HG03045 (cell line): Measurements from ENCODE around the gene OAS2.

Experiments used
- ATAC-seq: cut with Tn5 transposase; IDR thresholded peaks from one replicate; pipeline ENCODE4 v1.9.1; 2021; ENCODE audit warnings: mild to moderate bottlenecking, moderate library complexity; ENCODE audit not compliant: unreplicated experiment

Gene OAS2

GRCh38 chr12:113007166-113007565, 28.8 kb downstream of the OAS2 start:
- no peak for ATAC-seq

- ATAC-seq, result no peak
Measured at GRCh38 chr12:113010701-113011100, 32.4 kb downstream of the OAS2 start.

DNA sequence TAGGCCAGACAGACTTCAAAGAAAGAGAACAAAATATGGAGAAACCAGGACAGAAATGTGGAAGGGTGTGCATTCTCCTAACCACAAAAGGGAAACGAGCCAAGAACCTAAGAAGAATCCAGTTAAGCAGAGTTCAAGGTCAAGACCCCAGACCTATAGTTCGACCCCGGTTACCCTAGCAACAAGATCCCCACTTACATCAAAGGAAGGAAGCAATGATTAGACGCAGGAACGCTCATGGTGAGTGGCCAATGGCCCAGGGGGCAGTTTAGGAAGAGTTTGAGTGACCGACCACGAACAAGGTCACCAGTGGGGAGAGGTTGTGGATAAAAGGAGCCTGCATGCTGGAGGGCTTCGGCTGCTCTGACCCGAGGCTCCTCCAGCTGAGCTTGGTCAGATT, 36.2 kb downstream of the OAS2 start:
- no peak for ATAC-seq

- ATAC-seq, result no peak
Measured at GRCh38 chr12:113016796-113017195, 38.5 kb downstream of the OAS2 start.

DNA sequence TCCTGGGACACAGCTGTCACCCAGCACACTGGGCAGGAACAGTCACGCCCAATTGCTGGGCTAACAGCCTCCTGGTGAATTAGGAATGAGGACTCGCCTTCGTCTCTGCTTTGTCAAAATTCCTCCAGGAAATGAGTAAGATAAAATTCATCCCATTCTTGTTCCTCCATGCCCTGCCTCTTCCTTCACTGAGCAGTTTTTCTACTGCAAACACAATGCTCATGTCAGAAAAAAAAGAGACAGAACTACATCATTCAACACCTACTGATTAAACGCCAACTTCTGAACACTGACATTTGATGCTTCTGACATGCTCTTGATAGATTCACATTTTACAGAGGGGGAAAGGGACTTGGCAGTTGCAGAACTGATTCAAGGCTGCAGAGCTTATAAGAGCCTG, 40.7 kb downstream of the OAS2 start:
- no peak for ATAC-seq

DNA sequence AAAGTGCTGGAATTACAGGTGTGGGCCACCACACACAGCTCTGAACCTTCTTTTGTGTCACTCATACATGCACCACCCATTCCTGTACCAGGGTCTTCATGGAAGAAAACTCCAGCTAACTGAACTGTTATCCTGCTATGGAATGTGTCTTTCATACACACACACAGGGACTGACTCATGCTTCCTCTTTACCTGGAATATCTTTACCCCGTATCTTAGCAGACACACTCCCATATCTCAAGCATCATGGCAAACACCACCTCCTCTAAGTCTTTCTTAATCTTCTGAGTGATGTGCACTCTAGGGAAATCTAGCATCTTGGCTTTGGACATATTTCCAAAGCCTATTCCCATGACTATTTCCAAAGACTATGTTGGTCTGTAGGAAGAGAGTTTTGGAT, 43.2 kb downstream of the OAS2 start:
- ATAC-seq, result no peak

- ATAC-seq, result no peak
Measured at GRCh38 chr12:113022563-113023297, 44.4 kb downstream of the OAS2 start.

DNA sequence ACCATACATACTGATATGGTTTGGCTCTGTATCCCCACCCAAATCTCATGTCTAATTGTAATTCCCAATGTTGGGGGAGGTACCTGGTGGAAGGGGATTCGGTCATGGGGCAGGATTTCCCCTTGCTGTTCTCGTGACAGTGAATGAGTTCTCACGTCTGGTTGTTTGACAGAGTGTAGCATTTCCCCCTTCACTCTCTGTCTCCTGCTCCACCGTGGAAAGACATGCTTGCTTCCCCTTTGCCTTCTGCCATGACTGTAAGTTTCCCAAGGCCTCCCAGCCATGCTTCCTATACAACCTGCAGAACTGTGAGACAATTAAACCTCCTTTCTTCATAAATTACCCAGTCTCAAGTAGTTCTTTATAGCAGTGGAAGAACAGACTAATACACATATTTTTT, 49.4 kb downstream of the OAS2 start:
- no peak for ATAC-seq

- ATAC-seq, result no peak
Measured at GRCh38 chr12:113030875-113031525, 52.7 kb downstream of the OAS2 start.

- no peak for ATAC-seq
Measured at GRCh38 chr12:113039911-113040445, 61.7 kb downstream of the OAS2 start.

- no peak for ATAC-seq
Measured at GRCh38 chr12:113040722-113041171, 62.4 kb downstream of the OAS2 start.

GRCh38 chr12:113041560-113041959, 63.2 kb downstream of the OAS2 start:
- ATAC-seq, result no peak

DNA sequence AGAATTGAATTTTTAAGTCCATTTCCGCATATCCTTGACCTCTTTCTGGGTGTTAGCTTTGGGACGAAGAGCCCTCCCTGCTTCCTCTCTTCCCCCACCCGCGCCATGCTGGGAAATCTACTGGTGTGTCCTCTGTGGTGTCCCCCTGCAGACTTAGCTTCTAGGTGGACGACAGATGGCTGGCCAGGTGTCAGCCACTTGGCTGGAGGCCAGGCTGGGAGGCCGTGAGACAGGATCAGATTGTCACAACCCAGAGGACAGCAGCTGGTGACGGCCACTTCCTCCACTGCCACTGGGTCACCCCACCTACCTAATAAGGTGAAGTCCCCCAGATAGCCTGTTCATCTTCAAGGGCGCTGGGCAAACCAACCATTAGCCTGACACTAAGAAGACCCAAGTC, 64.9 kb downstream of the OAS2 start:
- ATAC-seq, result no peak

DNA sequence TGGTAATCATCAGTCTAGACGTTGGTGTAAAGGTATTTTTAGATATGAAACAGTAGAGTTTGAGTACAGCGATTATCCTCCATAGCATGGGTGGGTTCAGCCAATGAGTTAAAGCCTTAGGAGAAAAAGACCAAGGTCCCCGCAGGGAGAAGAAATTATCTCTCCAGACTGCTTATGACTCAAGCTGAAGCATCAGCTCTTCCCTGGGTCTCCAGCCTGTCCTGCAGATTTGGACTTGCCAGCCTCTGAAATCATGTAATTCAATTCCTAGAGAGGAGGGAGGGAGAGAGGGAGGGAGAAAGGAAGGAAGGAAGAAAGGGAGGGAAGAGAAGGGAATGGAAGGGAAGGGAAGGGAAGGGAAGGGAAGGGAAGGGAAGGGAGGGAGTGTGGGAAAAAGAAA, 66.2 kb downstream of the OAS2 start:
- no peak for ATAC-seq

DNA sequence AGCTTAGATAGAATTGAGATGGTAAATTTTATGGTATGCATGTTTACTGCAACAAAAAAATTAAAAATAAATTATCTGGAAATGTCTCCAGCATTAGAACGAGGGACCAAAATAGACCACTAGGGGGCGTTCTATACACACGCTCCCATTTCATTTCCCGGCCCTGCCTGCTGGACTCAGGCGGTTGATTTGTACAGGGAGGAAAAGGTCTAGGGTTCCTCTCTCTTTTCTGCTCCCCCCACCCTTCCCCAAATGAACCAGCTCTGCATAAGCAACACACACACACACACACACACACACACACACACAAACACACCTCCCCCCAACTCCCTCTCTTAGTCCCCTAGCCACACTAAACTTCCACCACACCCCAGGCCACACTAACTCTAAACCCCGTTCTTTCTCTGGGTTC, 70.4 kb downstream of the OAS2 start:
- ATAC-seq, result no peak

GRCh38 chr12:113049976-113050742, 71.8 kb downstream of the OAS2 start:
- no peak for ATAC-seq

DNA sequence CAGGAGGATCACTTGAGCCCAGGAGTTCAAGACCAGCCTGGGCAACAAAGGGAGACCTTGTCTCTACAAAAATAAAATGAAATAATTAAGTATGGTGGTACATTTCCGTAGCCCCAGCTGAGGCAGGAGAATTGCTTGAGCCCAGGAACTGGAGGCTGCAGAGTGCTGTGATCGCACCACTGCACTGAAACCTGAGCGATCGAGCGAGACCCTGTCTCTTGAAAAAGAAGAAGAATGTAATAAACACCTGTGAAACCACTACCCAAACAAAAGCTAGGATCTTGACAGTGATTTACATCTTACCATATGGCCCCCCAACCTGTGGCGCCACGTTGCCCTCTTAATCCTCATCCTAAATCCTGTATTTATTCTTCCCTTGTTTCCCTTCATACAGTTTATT, 72.5 kb downstream of the OAS2 start:
- ATAC-seq, result no peak

- no peak for ATAC-seq
Measured at GRCh38 chr12:113051759-113052158, 73.4 kb downstream of the OAS2 start.

- no peak for ATAC-seq
Measured at GRCh38 chr12:113052326-113052725, 74.0 kb downstream of the OAS2 start.

DNA sequence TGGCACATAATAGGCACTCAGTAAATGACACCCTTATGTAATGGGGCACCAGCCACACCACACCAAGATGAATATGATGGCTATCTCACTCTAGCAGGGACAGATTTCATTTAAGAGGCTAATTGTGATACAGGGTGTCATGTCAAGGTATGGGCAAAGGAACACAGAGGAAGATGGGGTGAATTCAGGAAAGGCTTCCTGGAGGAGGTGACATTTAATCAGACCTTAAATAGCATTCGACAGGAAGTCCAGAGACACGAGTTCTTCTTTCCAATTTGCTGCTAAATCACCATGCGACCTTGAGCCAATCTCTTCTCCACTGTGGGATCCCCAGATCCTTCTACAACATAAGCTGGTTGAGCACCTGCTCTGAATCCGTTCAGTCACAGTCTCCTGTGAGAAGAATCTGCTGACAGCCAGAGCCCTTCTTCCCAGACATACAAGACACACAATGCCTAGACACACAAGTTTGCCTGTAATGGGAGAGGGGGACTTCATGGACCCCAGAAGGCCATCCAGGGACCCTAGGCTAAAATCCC, 76.7 kb downstream of the OAS2 start:
- ATAC-seq, result no peak
